Astrocyte (in vitro differentiated cells and primary cell): Measurements from ENCODE around the gene ICAM5. TPM values are rescaled to one million over a fixed set of nuclear protein-coding genes. Genes with fewer than 3 reads are reported as not detected.

Experiments
- DNase-seq: peaks from one replicate; pipeline ENCODE4 v3.0.0-alpha.2; 2010; ENCODE audit warnings: low read depth
- FAIRE-seq: peaks from 2 replicates; lab custom pipeline; 2011; peaks lifted over from hg19 to GRCh38; lab: Jason Lieb, UNC
- H2AFZ ChIP-seq: 2 replicates; pipeline ENCODE4 v1.6.0; 2012; ENCODE audit warnings: low read depth, low read length, inconsistent platforms
- H3K27ac ChIP-seq: 2 replicates; pipeline ENCODE4 v1.5.1; 2011; ENCODE audit warnings: low read depth, low read length, inconsistent platforms
- H3K27me3 ChIP-seq: 2 replicates; pipeline ENCODE4 v1.6.0; 2011; ENCODE audit warnings: low read length, inconsistent platforms; ENCODE audit not compliant: insufficient read depth
- H3K36me3 ChIP-seq: 2 replicates; pipeline ENCODE4 v1.5.1; 2011; ENCODE audit warnings: low read length, inconsistent platforms; ENCODE audit not compliant: insufficient read depth
- H3K4me1 ChIP-seq: 2 replicates; pipeline ENCODE4 v1.5.1; 2011; ENCODE audit warnings: low read length, inconsistent platforms; ENCODE audit not compliant: insufficient read depth
- H3K4me2 ChIP-seq: 2 replicates; pipeline ENCODE4 v1.6.0; 2012; ENCODE audit warnings: low read length, inconsistent platforms
- H3K4me3 ChIP-seq: 2 replicates; pipeline ENCODE4 v1.5.1; 2011; ENCODE audit warnings: low read depth, mild to moderate bottlenecking, low read length, inconsistent platforms; ENCODE audit not compliant: insufficient read depth
- H3K79me2 ChIP-seq: 2 replicates; pipeline ENCODE4 v1.6.0; 2012; ENCODE audit warnings: mild to moderate bottlenecking, low read length, inconsistent platforms; ENCODE audit not compliant: insufficient read depth
- H3K9ac ChIP-seq: 2 replicates; pipeline ENCODE4 v1.6.0; 2012; ENCODE audit warnings: mild to moderate bottlenecking, low read length, inconsistent platforms
- H3K9me3 ChIP-seq: 2 replicates; pipeline ENCODE4 v1.5.1; 2012; ENCODE audit warnings: low read depth, mild to moderate bottlenecking, low read length, inconsistent platforms; ENCODE audit not compliant: insufficient read depth
- H4K20me1 ChIP-seq: 2 replicates; pipeline ENCODE4 v1.6.0; 2012; ENCODE audit warnings: low read length, inconsistent platforms; ENCODE audit not compliant: insufficient read depth
- H3K27ac Mint-ChIP-seq: one replicate; pipeline ENCODE4 v1.8.0; 2021; ENCODE audit warnings: mild to moderate bottlenecking, mixed read lengths; ENCODE audit not compliant: unreplicated experiment
- H3K27me3 Mint-ChIP-seq: one replicate; pipeline ENCODE4 v1.8.0; 2021; ENCODE audit warnings: low read depth, mixed read lengths; ENCODE audit not compliant: unreplicated experiment
- H3K36me3 Mint-ChIP-seq: one replicate; pipeline ENCODE4 v1.8.0; 2021; ENCODE audit warnings: low read depth, mixed read lengths; ENCODE audit not compliant: unreplicated experiment
- H3K4me1 Mint-ChIP-seq: one replicate; pipeline ENCODE4 v1.8.0; 2021; ENCODE audit warnings: low read depth, mixed read lengths; ENCODE audit not compliant: unreplicated experiment
- H3K4me3 Mint-ChIP-seq: one replicate; pipeline ENCODE4 v1.8.0; 2021; ENCODE audit warnings: mild to moderate bottlenecking, moderate library complexity, mixed read lengths; ENCODE audit not compliant: unreplicated experiment
- H3K9me3 Mint-ChIP-seq: one replicate; pipeline ENCODE4 v1.8.0; 2021; ENCODE audit warnings: mild to moderate bottlenecking, mixed read lengths; ENCODE audit not compliant: unreplicated experiment
- EZH2 ChIP-seq: IDR thresholded peaks from 2 replicates; pipeline ENCODE4 v1.6.1; 2012; ENCODE audit warnings: mild to moderate bottlenecking, low read length, inconsistent platforms; ENCODE audit not compliant: insufficient read depth
- total RNA-seq: library from RNA; stranded (reverse); gene quantifications from 2 replicates; pipeline ENCODE4 v1.2.1, GENCODE V29; 2021
- TF ChIP-seq, protein P1 (sequence below): IDR thresholded peaks from 2 replicates; pipeline ENCODE4 v1.5.1; 2011; ENCODE audit warnings: low read depth, mild to moderate bottlenecking, inconsistent platforms, low read length, moderate library complexity; ENCODE audit not compliant: insufficient read depth

ICAM5 gene
- total RNA-seq, 1 donor from 2014 or later: 0.07 TPM

GRCh38 chr19:10327793-10328192 is 38.0 kb downstream of the ICAM5 start:
- no peak overlapping the region for H3K4me3 ChIP-seq
- peaks cover 13% of the 10 kb centered on the region for H3K36me3 Mint-ChIP-seq
- H3K9ac ChIP-seq: no peak overlapping the region
- no peak overlapping the region for H3K27ac ChIP-seq
- H3K4me1 Mint-ChIP-seq: peaks cover 2% of the 10 kb centered on the region
- FAIRE-seq (no peak), DNase-seq (no peak)
- peaks cover 25% of the 10 kb centered on the region for H3K36me3 ChIP-seq
- H2AFZ ChIP-seq: no peak overlapping the region
- H3K79me2 ChIP-seq: peaks cover 49% of the 10 kb centered on the region
- no peaks in the 10 kb centered on the region for H3K9me3 Mint-ChIP-seq
- H3K27me3 Mint-ChIP-seq: no peaks in the 10 kb centered on the region
- H3K4me1 ChIP-seq: peaks cover 4% of the 10 kb centered on the region
- H3K9me3 ChIP-seq: no peaks in the 10 kb centered on the region
- TF ChIP-seq EZH2: no peak
- TF ChIP-seq, protein P1, sequence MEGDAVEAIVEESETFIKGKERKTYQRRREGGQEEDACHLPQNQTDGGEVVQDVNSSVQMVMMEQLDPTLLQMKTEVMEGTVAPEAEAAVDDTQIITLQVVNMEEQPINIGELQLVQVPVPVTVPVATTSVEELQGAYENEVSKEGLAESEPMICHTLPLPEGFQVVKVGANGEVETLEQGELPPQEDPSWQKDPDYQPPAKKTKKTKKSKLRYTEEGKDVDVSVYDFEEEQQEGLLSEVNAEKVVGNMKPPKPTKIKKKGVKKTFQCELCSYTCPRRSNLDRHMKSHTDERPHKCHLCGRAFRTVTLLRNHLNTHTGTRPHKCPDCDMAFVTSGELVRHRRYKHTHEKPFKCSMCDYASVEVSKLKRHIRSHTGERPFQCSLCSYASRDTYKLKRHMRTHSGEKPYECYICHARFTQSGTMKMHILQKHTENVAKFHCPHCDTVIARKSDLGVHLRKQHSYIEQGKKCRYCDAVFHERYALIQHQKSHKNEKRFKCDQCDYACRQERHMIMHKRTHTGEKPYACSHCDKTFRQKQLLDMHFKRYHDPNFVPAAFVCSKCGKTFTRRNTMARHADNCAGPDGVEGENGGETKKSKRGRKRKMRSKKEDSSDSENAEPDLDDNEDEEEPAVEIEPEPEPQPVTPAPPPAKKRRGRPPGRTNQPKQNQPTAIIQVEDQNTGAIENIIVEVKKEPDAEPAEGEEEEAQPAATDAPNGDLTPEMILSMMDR: no peak
- H3K4me3 Mint-ChIP-seq: no peak overlapping the region
- H3K4me2 ChIP-seq: no peak overlapping the region
- H3K27ac Mint-ChIP-seq: no peak overlapping the region
- peaks cover 63% of the 10 kb centered on the region for H4K20me1 ChIP-seq
- no peaks in the 10 kb centered on the region for H3K27me3 ChIP-seq

GRCh38 chr19:10328558-10329429 is 39.0 kb downstream of the ICAM5 start:
- Mint-ChIP-seq H3K36me3 (peaks cover 9% of the 10 kb centered on the region), H3K4me1 (peaks cover 2% of the 10 kb centered on the region), H3K9me3 (no peaks in the 10 kb centered on the region), H3K27me3 (no peaks in the 10 kb centered on the region), H3K4me3 (no peak overlapping the region), H3K27ac (no peak overlapping the region)
- no peak overlapping the region for H3K4me3 ChIP-seq
- H3K4me1 ChIP-seq: peaks cover 6% of the 10 kb centered on the region
- H3K9ac ChIP-seq: no peak overlapping the region
- H3K79me2 ChIP-seq: peaks cover 52% of the 10 kb centered on the region
- no peak overlapping the region for H3K4me2 ChIP-seq
- FAIRE-seq (no peak), DNase-seq (no peak)
- H3K27ac ChIP-seq: no peak overlapping the region
- no peak overlapping the region for H2AFZ ChIP-seq
- TF ChIP-seq, protein P1: no peak
- no peak for TF ChIP-seq EZH2
- no peaks in the 10 kb centered on the region for H3K9me3 ChIP-seq
- H4K20me1 ChIP-seq: peaks cover 56% of the 10 kb centered on the region
- peaks cover 25% of the 10 kb centered on the region for H3K36me3 ChIP-seq
- H3K27me3 ChIP-seq: no peaks in the 10 kb centered on the region

GRCh38 chr19:10329555-10329954 is 39.8 kb downstream of the ICAM5 start:
- no peak overlapping the region for H2AFZ ChIP-seq
- H3K27me3 ChIP-seq: no peaks in the 10 kb centered on the region
- H3K9ac ChIP-seq: no peak overlapping the region
- Mint-ChIP-seq H3K9me3 (no peaks in the 10 kb centered on the region), H3K27me3 (no peaks in the 10 kb centered on the region), H3K4me1 (peaks cover 2% of the 10 kb centered on the region), H3K36me3 (peaks cover 8% of the 10 kb centered on the region), H3K27ac (no peak overlapping the region), H3K4me3 (no peak overlapping the region)
- peaks cover 56% of the 10 kb centered on the region for H4K20me1 ChIP-seq
- H3K27ac ChIP-seq: no peak overlapping the region
- H3K4me2 ChIP-seq: no peak overlapping the region
- peaks cover 13% of the 10 kb centered on the region for H3K4me1 ChIP-seq
- FAIRE-seq (no peak), DNase-seq (no peak)
- TF ChIP-seq, protein P1: no peak
- no peak for TF ChIP-seq EZH2
- H3K79me2 ChIP-seq: peaks cover 52% of the 10 kb centered on the region
- no peak overlapping the region for H3K4me3 ChIP-seq
- H3K9me3 ChIP-seq: no peaks in the 10 kb centered on the region
- H3K36me3 ChIP-seq: peaks cover 22% of the 10 kb centered on the region
